ENCODE data around the gene SMIM45.

SMIM45 gene

GRCh38 chr22:41951898-41952474, at the start of gene SMIM45:
Gene SMIM45 (plus strand): TSS chr22:41952150.
- H3K9ac ChIP-seq (ENCODE audit: low read depth, low read length, poor library complexity): no peak within 1 kb of the TSS
- H2AK5ac ChIP-seq (ENCODE audit: low read depth, low read length): peak within 1 kb of the TSS; percentile 93
- peak; percentile 72 for DNase-seq (ENCODE audit: low spot score)
- peak within 1 kb of the TSS; percentile 30 for H3K4me2 ChIP-seq (ENCODE audit: insufficient read depth, low read length, poor library complexity, severe bottlenecking)
- H3K36me3 ChIP-seq (replicated peaks in 1 of 2; ENCODE audit: control insufficient read depth in 2 of 2, insufficient read depth in 2 of 2, low read length in 2 of 2): no peaks in the 10 kb centered on the region
- H4K8ac ChIP-seq (ENCODE audit: low read depth, low read length): no peak within 1 kb of the TSS
- no peak within 1 kb of the TSS for H2BK120ac ChIP-seq (ENCODE audit: low read depth, low read length)
- H2BK12ac ChIP-seq (ENCODE audit: low read length): peak within 1 kb of the TSS; percentile 68
- no peak within 1 kb of the TSS for H3K27ac ChIP-seq (replicated peaks; ENCODE audit: low read length)
- peaks cover 18 to 24% of the 10 kb centered on the region in 2 donors for H3K4me1 ChIP-seq (ENCODE audit: control insufficient read depth in 2 of 2, insufficient read depth in 1 of 2, low read depth in 1 of 2, low read length in 2 of 2)
- no peak within 1 kb of the TSS for H3K23ac ChIP-seq (ENCODE audit: low read depth, low read length, poor library complexity)
- peaks cover 2% of the 10 kb centered on the region for H3K79me1 ChIP-seq (ENCODE audit: low read depth, low read length)
- H2BK15ac ChIP-seq (ENCODE audit: low read length): peak within 1 kb of the TSS; percentile 76
- no peak within 1 kb of the TSS for H2AFZ ChIP-seq (ENCODE audit: low read length)
- no peak within 1 kb of the TSS for H2BK5ac ChIP-seq (ENCODE audit: low read length)
- peak within 1 kb of the TSS; percentile 49 for H3K14ac ChIP-seq (ENCODE audit: low read length)
- H3K4me3 ChIP-seq (ENCODE audit: low read length in 2 of 2): no peak within 1 kb of the TSS
- no peak within 1 kb of the TSS for H3K4ac ChIP-seq (ENCODE audit: low read length)
- peak within 1 kb of the TSS; percentile 80 for H3K18ac ChIP-seq (ENCODE audit: low read length)
- H3K27me3 ChIP-seq (ENCODE audit: control insufficient read depth in 3 of 3, insufficient read depth in 3 of 3, low read depth in 1 of 3, low read length in 3 of 3): no peaks in the 10 kb centered on the region
- WGBS, 2 donors (ENCODE audit: extremely low coverage in 2 of 2, insufficient read length in 2 of 2, insufficient replicate concordance in 1 of 2): no CpG with 5 or more reads among the region's 16 CpGs
- no peaks in the 10 kb centered on the region for H3K9me3 ChIP-seq (replicated peaks in 1 of 2; ENCODE audit: control insufficient read depth in 2 of 2, insufficient read depth in 1 of 2, low read depth in 1 of 2, low read length in 2 of 2)
- no peak within 1 kb of the TSS for H4K91ac ChIP-seq (ENCODE audit: low read depth, low read length, poor library complexity)

GRCh38 chr22:41902932-41903421, 49.0 kb upstream of the SMIM45 start:
- no peak overlapping the region for H2AFZ ChIP-seq (ENCODE audit: low read length)
- peaks cover 77 to 98% of the 10 kb centered on the region in 2 donors for H3K36me3 ChIP-seq (replicated peaks in 1 of 2; ENCODE audit: control insufficient read depth in 2 of 2, insufficient read depth in 2 of 2, low read length in 2 of 2)
- WGBS, 2 donors (ENCODE audit: extremely low coverage in 2 of 2, insufficient read length in 2 of 2, insufficient replicate concordance in 1 of 2): no CpG with 5 or more reads among the region's 15 CpGs
- no peak overlapping the region for H3K14ac ChIP-seq (ENCODE audit: low read length)
- H2AK5ac ChIP-seq (ENCODE audit: low read depth, low read length): peak overlapping the region; percentile 17
- no peak overlapping the region for H4K8ac ChIP-seq (ENCODE audit: low read depth, low read length)
- H3K4ac ChIP-seq (ENCODE audit: low read length): no peak overlapping the region
- no peak overlapping the region for H2BK5ac ChIP-seq (ENCODE audit: low read length)
- no peak overlapping the region for H2BK15ac ChIP-seq (ENCODE audit: low read length)
- H3K9ac ChIP-seq (ENCODE audit: low read depth, low read length, poor library complexity): peak overlapping the region; percentile 78
- H2BK120ac ChIP-seq (ENCODE audit: low read depth, low read length): no peak overlapping the region
- H3K4me1 ChIP-seq (ENCODE audit: control insufficient read depth in 2 of 2, insufficient read depth in 1 of 2, low read depth in 1 of 2, low read length in 2 of 2): peaks cover 2 to 5% of the 10 kb centered on the region in 2 donors
- no peak overlapping the region for H3K27ac ChIP-seq (replicated peaks; ENCODE audit: low read length)
- peak overlapping the region; percentile 22 for H3K18ac ChIP-seq (ENCODE audit: low read length)
- peaks cover 0 to 1% of the 10 kb centered on the region in 2 donors for H3K9me3 ChIP-seq (replicated peaks in 1 of 2; ENCODE audit: control insufficient read depth in 2 of 2, insufficient read depth in 1 of 2, low read depth in 1 of 2, low read length in 2 of 2)
- no peak overlapping the region for H2BK12ac ChIP-seq (ENCODE audit: low read length)
- DNase-seq (ENCODE audit: low spot score): no peak
- peak overlapping the region; percentile 52 for H3K23ac ChIP-seq (ENCODE audit: low read depth, low read length, poor library complexity)
- no peak overlapping the region for H3K4me2 ChIP-seq (ENCODE audit: insufficient read depth, low read length, poor library complexity, severe bottlenecking)
- H3K79me1 ChIP-seq (ENCODE audit: low read depth, low read length): peaks cover 5% of the 10 kb centered on the region
- peak overlapping the region in 1 of 2 donors; percentile 18 for H3K4me3 ChIP-seq (ENCODE audit: low read length in 2 of 2)
- no peak overlapping the region for H4K91ac ChIP-seq (ENCODE audit: low read depth, low read length, poor library complexity)
- no peaks in the 10 kb centered on the region for H3K27me3 ChIP-seq (ENCODE audit: control insufficient read depth in 3 of 3, insufficient read depth in 3 of 3, low read depth in 1 of 3, low read length in 3 of 3)

GRCh38 chr22:41904450-41905410, 47.2 kb upstream of the SMIM45 start:
- Histone ChIP-seq H3K9me3 (replicated peaks in 1 of 2; ENCODE audit: control insufficient read depth in 2 of 2, insufficient read depth in 1 of 2, low read depth in 1 of 2, low read length in 2 of 2) (no peaks in the 10 kb centered on the region), H2BK15ac (ENCODE audit: low read length) (no peak overlapping the region), H3K9ac (ENCODE audit: low read depth, low read length, poor library complexity) (peak overlapping the region; percentile 54), H3K27ac (replicated peaks; ENCODE audit: low read length) (no peak overlapping the region), H3K4me2 (ENCODE audit: insufficient read depth, low read length, poor library complexity, severe bottlenecking) (no peak overlapping the region), H2BK5ac (ENCODE audit: low read length) (no peak overlapping the region), H2BK120ac (ENCODE audit: low read depth, low read length) (peak overlapping the region; percentile 33), H4K91ac (ENCODE audit: low read depth, low read length, poor library complexity) (no peak overlapping the region), H3K18ac (ENCODE audit: low read length) (peak overlapping the region; percentile 46), H4K8ac (ENCODE audit: low read depth, low read length) (peak overlapping the region; percentile 87), H3K4me3 (ENCODE audit: low read length in 2 of 2) (no peak overlapping the region), H2AK5ac (ENCODE audit: low read depth, low read length) (no peak overlapping the region), H2BK12ac (ENCODE audit: low read length) (no peak overlapping the region), H2AFZ (ENCODE audit: low read length) (no peak overlapping the region), H3K14ac (ENCODE audit: low read length) (peak overlapping the region; percentile 63), H3K4ac (ENCODE audit: low read length) (no peak overlapping the region), H3K36me3 (replicated peaks in 1 of 2; ENCODE audit: control insufficient read depth in 2 of 2, insufficient read depth in 2 of 2, low read length in 2 of 2) (peaks cover 63 to 82% of the 10 kb centered on the region in 2 donors), H3K4me1 (ENCODE audit: control insufficient read depth in 2 of 2, insufficient read depth in 1 of 2, low read depth in 1 of 2, low read length in 2 of 2) (peaks cover 5 to 8% of the 10 kb centered on the region in 2 donors), H3K27me3 (ENCODE audit: control insufficient read depth in 3 of 3, insufficient read depth in 3 of 3, low read depth in 1 of 3, low read length in 3 of 3) (peaks cover 5 to 13% (median 13%) of the 10 kb centered on the region in 3 experiments), H3K79me1 (ENCODE audit: low read depth, low read length) (peaks cover 5% of the 10 kb centered on the region), H3K23ac (ENCODE audit: low read depth, low read length, poor library complexity) (peak overlapping the region; percentile 87)
- no CpG with 5 or more reads among the region's 24 CpGs for WGBS, 2 donors (ENCODE audit: extremely low coverage in 2 of 2, insufficient read length in 2 of 2, insufficient replicate concordance in 1 of 2)
- DNase-seq (ENCODE audit: low spot score): no peak

Measured in neuronal stem cell (in vitro differentiated cells).